T-helper 1 cell (primary cell): ENCODE results near the gene RUSF1.
"Not testable (repeated sequence)": the region's sequence is repeated elsewhere in the genome, so short reads cannot be mapped to it uniquely, and the experiment has no call there.

ENCODE experiments used
- DNase-seq, 5 donors: peaks; one replicate each; pipeline ENCODE4 v3.0.0-alpha.2; 2012 to 2020
- total RNA-seq, 4 donors: gene quantifications; one replicate each; lab custom pipeline; 2026; lab: John Stamatoyannopoulos, UW

The RUSF1 gene
- 49.4 to 67.7 (median 61.9) reads per million in 4 donors for total RNA-seq

- DNase-seq: peak; percentile 64 to 90 (median 69)
Measured at GRCh38 chr16:31507929-31508705, at the start of gene RUSF1. Gene RUSF1, minus strand, starts transcription at chr16:31508391. Its CDS starts 18 bp downstream, at chr16:31508373.

GRCh38 chr16:31542763-31543162 lies 34.6 kb upstream of the RUSF1 start:
- no peak for DNase-seq

- not testable (repeated sequence) for DNase-seq
Measured at GRCh38 chr16:31539762-31540161, 31.6 kb upstream of the RUSF1 start.

GRCh38 chr16:31538243-31538598 lies 30.0 kb upstream of the RUSF1 start:
- DNase-seq: not testable (repeated sequence)

- no peak for DNase-seq
Measured at GRCh38 chr16:31537362-31538242, 29.4 kb upstream of the RUSF1 start.

- no peak for DNase-seq
Measured at GRCh38 chr16:31536804-31537361, 28.7 kb upstream of the RUSF1 start.

GRCh38 chr16:31535737-31536136 lies 27.5 kb upstream of the RUSF1 start:
- no peak for DNase-seq

- no peak for DNase-seq
Measured at GRCh38 chr16:31532896-31533295, 24.7 kb upstream of the RUSF1 start.

GRCh38 chr16:31532120-31532519 lies 23.9 kb upstream of the RUSF1 start:
- no peak for DNase-seq

GRCh38 chr16:31531096-31531495 lies 22.9 kb upstream of the RUSF1 start:
- DNase-seq: no peak

GRCh38 chr16:31530405-31530804 lies 22.2 kb upstream of the RUSF1 start:
- DNase-seq: no peak

GRCh38 chr16:31529937-31530312 lies 21.7 kb upstream of the RUSF1 start:
- DNase-seq: no peak

- DNase-seq: no peak
Measured at GRCh38 chr16:31529108-31529936, 21.1 kb upstream of the RUSF1 start.

- no peak for DNase-seq
Measured at GRCh38 chr16:31528523-31529107, 20.4 kb upstream of the RUSF1 start.

GRCh38 chr16:31527734-31528274 lies 19.6 kb upstream of the RUSF1 start, which contains the start of gene AHSP:
Gene AHSP, plus strand, starts transcription at chr16:31527900. Its CDS starts 240 bp downstream, at chr16:31528140.
- DNase-seq: no peak

- DNase-seq: no peak
Measured at GRCh38 chr16:31525113-31525512, 16.9 kb upstream of the RUSF1 start.

- not testable (repeated sequence) for DNase-seq
Measured at GRCh38 chr16:31523768-31524167, 15.6 kb upstream of the RUSF1 start.

GRCh38 chr16:31522071-31522470 lies 13.9 kb upstream of the RUSF1 start:
- DNase-seq: no peak

- DNase-seq: no peak
Measured at GRCh38 chr16:31521368-31521767, 13.2 kb upstream of the RUSF1 start.

- no peak for DNase-seq
Measured at GRCh38 chr16:31519759-31520431, 11.7 kb upstream of the RUSF1 start.

GRCh38 chr16:31517800-31518402 lies 9.7 kb upstream of the RUSF1 start:
- DNase-seq: no peak
